AG10803 (cell line): ENCODE data around the gene APH1A.
A peak's percentile ranks its signal among the peaks of the same experiment; 100 is the strongest.

Experiments
- DNase-seq: peaks from one replicate; pipeline ENCODE4 v3.0.0; 2010; ENCODE audit warnings: low read depth
- H3K4me3 ChIP-seq: 2 replicates; pipeline ENCODE4 v1.5.1; 2011; ENCODE audit warnings: mild to moderate bottlenecking, low read length, control low read depth
- TF ChIP-seq, protein P1 (sequence below): conservative IDR thresholded peaks from 2 replicates; pipeline ENCODE4 v1.5.1; 2011; ENCODE audit warnings: mild to moderate bottlenecking, low read length, control low read depth, inconsistent platforms

Gene APH1A

DNA sequence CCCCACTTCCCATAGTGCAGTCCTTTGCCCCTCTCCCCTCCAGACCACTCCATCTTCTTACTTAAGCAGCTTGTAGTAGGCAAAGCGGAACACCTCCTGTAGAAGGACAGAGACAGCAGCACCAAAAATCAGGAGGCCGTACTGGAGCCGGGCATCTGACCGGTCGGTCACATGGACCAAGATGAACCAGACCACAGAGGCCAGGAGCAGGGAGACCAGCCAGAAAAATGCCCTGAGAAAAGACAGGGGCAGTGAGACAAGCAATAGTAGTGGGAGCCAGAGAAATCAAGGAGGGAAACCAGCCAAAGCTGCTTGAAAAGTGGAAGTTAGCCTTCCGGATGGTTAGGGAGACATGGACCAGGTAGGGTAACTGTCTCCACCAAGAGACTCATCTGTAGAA lies 920 bp downstream of the APH1A start:
- TF ChIP-seq, protein P1, sequence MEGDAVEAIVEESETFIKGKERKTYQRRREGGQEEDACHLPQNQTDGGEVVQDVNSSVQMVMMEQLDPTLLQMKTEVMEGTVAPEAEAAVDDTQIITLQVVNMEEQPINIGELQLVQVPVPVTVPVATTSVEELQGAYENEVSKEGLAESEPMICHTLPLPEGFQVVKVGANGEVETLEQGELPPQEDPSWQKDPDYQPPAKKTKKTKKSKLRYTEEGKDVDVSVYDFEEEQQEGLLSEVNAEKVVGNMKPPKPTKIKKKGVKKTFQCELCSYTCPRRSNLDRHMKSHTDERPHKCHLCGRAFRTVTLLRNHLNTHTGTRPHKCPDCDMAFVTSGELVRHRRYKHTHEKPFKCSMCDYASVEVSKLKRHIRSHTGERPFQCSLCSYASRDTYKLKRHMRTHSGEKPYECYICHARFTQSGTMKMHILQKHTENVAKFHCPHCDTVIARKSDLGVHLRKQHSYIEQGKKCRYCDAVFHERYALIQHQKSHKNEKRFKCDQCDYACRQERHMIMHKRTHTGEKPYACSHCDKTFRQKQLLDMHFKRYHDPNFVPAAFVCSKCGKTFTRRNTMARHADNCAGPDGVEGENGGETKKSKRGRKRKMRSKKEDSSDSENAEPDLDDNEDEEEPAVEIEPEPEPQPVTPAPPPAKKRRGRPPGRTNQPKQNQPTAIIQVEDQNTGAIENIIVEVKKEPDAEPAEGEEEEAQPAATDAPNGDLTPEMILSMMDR: no peak
- no peak for DNase-seq
- peak overlapping the region; percentile 94 for H3K4me3 ChIP-seq

DNA sequence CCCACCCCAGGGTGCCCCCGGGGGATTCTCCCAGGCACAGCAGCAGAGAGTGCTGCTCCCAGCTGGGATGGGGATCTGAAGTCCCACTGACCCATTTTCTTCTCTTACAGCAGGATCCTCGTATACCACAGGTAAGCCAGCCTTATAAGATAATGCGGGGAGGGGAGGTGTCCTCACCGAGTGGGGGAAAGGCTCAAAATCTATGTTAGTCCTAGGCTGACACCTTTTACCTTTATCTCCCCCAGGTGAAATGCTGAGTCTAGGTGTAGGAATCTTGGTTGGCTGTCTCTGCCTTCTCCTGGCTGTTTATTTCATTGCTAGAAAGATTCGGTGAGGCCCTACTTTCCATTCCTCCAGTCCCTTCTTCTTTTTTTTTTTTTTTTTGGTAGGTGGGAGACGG lies 5.3 kb downstream of the APH1A start:
- TF ChIP-seq, protein P1: no peak
- no peak overlapping the region for H3K4me3 ChIP-seq
- no peak for DNase-seq

- DNase-seq: no peak
- H3K4me3 ChIP-seq: no peak overlapping the region
- TF ChIP-seq, protein P1: no peak
These were observed 6.2 kb downstream of the APH1A start for GRCh38 chr1:150262388-150263320.

DNA sequence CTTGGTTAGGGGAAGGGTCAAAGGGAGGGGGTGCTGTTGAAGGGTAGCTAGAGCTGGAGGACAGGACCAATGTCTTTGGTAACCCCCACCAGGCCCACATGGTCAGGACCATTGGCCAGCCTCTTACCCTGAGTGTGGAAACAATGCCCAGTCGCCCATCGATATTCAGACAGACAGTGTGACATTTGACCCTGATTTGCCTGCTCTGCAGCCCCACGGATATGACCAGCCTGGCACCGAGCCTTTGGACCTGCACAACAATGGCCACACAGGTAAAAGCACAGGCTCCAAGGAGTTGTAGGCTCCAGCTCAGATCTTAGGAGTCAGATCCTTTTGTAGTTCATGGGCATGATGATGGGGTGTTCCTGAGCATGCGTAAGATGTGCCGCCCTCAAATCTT lies 7.4 kb downstream of the APH1A start:
- no peak overlapping the region for H3K4me3 ChIP-seq
- DNase-seq: no peak
- TF ChIP-seq, protein P1: no peak

DNA sequence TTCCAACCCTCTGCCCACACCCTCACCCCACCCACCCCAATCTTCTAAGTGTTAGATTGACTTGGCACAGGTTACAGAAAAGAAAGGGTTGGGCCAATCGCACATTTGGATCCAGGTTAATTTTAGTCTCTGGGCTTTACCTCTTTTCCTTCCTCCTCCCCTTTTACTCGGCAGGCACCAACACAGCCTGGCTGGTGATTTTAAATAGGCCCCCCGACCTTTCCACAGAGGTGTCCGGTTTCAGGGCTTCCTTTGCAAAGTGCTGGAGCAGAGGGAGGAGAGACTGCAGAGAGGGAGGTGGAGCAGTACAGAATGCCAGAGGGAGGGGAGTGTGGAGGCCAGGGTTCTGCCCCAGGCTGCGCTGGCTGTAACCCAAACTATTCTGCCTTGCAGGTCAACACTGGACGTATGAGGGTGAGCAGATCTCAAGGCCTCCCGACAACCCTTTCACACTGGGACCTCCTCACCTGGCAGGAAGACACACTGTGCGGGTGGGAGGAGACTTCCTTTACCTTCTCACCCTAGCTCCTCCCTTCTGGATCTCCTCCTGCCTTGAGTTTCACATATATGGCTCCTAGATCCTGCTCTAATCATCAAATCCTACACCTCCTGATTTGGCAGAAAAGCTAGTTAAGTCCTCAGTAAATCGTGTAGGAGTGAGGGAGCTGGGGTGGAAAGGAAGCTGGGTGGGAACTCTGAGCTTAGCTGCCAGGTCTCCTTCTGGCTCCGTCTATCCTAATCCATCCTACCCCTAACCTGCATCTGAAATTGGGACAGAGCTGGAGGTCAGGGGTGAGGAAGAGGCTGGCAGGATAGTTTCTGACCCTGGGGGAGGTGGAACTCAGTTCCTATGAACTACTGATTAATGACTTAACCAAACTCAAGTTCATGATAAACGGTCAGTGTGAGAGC lies 8.8 kb downstream of the APH1A start:
- DNase-seq: no peak
- no peak overlapping the region for H3K4me3 ChIP-seq
- TF ChIP-seq, protein P1: no peak

DNA sequence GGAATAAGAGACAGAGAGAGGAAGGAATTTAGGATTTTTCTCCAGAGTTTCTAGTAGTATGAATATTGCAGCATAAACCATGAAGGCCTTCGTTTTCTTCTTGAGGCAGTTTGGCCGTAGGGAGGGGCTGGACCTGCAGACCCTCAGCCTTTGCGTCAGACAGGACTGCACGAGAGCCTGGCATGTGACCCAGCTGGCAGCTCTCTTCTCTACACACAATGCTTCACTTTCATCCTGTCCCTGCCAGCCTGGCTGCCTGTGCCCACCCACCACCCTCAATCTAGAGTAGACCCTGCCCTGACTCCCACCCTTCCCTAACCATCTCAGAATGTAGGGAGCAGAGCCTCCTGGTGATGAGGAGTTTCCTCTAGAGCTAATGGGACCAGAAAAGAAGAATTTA lies 9.6 kb downstream of the APH1A start:
- H3K4me3 ChIP-seq: no peak overlapping the region
- no peak for DNase-seq
- TF ChIP-seq, protein P1: no peak
